ENCODE measurements around the gene GPR34.
"Not testable (repeated sequence)": the region's sequence is repeated elsewhere in the genome, so short reads cannot be mapped to it uniquely, and the experiment has no call there.

Gene GPR34, protein sequence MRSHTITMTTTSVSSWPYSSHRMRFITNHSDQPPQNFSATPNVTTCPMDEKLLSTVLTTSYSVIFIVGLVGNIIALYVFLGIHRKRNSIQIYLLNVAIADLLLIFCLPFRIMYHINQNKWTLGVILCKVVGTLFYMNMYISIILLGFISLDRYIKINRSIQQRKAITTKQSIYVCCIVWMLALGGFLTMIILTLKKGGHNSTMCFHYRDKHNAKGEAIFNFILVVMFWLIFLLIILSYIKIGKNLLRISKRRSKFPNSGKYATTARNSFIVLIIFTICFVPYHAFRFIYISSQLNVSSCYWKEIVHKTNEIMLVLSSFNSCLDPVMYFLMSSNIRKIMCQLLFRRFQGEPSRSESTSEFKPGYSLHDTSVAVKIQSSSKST

DNA sequence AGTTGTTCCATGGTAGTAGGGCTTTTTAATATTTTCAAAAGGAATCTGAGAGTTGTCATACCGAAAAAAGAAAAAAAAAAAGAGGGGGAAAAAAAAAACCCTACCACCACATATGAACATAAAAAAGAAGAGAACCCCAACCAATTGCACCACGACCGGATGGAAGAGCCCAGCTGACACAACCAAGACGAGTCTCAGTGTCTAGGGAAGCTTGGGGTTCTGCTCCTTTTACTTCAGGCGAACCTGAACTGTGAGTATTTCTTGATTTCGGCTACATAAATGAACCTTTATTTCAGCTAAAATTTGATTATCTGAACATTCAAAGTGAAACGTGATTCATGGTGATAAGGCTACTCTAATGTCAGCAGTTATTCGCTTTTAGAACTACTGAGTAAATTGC, at the start of gene GPR34:
TSS of gene GPR34 (plus strand) at position 139 of the 400 bp plus-strand sequence. CDS start 6,661 bp downstream, outside the sequence.
- DNase-seq (ENCODE audit: low spot score): no peak

DNA sequence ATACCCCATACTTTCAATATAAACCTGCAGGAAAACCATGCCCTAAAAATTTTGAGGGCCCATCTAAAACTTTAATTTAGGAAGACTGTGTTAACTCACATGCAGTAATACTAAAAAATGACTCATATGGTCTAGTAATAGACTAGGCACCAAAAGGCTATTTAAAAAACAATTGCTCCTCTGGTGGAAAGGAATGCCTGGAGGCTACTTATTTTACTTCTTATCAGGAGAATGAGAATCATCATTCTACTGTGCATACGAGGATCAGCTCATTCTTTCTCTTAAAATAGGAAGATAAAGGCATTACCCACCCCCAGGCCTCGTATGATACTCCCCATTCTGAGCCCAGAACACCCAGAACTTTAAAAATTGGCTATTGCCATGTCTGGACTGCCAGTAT, 42.6 kb upstream of the GPR34 start:
- not testable (repeated sequence) for DNase-seq (ENCODE audit: low spot score)

DNA sequence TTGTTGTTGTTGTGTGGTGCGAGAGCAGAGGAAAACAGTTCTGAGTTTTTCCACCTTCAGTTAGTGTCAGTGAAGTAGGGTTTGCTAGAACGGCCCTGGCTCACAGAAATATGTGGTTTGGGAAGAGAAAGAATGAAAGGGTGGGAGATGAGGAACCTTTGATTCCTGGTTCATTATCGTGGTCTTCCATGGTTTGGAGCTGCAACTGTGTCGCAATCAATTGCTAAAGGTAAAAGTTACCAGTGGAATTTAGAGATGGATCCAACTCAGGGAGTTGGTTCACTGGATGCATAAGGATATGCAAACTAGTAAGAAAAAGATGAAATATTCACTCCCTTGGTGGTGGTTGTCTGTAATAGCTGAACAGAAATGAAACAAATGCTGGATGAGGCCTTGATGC, 35.6 kb upstream of the GPR34 start:
- no peak for DNase-seq (ENCODE audit: low spot score)

DNA sequence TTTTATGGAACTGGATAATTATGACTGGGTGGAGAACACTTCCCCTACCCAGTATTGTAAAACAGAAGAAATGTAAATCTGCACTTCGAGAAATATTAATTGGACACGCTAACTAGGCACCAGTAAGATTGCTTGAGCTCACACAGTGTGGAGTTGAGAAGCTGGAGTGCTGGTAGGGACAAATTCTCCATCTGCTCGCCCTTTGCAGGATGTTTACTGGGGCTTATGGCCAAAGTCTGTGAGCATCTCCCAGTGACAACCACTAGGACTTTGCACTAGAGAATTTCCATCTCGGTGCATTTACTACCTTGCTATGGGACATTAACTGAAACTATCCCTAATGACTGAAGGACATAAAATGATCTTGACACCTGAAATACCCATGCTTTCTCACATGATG, 33.7 kb upstream of the GPR34 start:
- no peak for DNase-seq (ENCODE audit: low spot score)

DNA sequence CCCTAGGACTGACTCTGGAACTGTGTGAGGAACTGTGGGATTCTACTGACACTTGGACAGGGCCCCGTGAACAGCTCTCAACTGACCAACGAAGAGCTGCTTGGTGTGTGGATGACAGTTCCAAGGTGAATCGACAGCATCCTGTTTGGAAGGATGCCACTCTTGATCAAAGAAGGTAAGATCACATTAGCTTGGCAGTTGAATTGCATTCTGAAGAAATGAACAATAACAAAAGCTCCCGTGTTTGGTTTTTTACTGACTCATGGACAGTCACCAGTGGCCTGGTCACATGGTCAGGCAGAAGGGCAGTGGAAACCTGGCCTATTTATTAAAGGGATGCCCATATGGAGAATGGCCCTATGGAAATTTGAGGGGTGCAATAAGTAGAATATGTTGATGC, 33.1 kb upstream of the GPR34 start:
- no peak for DNase-seq (ENCODE audit: low spot score)

DNA sequence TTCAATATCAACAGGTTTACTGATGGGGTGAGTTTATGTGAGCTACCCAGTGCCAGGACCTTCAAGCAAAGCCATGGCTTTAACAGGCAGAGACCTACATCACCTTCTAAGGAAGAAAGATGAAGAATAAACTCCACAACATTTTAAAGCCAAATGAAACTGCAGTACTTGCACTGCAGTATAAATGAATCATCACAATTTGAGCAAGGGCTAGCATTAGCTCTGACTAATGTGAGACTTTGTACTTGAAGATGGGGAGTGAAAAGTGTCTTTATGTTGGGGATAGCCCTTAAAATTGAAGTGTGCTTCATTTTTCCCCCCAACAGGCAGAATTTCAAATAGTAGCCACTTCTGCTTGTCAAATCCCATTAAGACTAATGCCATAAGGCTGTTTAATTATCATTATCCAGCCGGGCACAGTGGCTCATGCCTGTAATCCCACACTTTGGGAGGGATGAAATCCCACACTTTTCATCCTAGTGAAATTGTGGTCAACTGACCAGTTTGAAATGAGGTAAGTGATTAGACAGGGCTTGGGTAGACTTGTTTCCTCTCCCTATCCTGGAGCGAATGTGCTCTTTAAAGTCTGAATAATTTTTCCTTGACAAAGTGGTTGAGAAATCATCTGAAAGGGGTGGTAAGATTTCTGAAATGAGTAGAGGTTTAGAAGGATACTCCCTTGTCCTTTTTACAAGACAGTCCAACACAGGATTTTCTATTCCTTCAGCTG, 27.2 kb upstream of the GPR34 start:
- DNase-seq (ENCODE audit: low spot score): no peak

DNA sequence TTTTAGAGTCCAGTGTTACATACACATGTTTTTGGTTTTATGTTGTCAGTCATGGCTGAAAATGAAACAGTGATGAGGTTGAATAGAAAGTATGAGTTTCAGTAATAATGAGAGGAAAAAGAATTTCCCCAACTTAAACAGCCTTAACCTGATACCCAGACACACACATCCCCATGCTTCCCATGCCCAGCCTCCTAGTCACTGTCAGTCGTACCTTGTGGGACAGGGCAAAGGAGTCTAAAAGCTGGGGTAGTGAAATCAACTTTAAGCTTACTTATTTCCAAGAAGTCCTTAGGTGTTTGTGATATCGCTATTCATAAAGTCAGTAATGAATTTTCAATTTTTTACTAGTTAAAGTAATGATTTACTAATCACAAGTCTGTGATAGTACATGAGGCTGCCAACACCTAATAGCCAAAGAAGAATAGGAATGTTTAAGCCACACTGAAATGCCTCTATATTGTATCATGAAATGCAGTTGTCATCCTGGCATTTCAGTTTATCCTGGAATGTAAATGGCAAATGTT, 24.3 kb upstream of the GPR34 start:
- DNase-seq (ENCODE audit: low spot score): no peak

DNA sequence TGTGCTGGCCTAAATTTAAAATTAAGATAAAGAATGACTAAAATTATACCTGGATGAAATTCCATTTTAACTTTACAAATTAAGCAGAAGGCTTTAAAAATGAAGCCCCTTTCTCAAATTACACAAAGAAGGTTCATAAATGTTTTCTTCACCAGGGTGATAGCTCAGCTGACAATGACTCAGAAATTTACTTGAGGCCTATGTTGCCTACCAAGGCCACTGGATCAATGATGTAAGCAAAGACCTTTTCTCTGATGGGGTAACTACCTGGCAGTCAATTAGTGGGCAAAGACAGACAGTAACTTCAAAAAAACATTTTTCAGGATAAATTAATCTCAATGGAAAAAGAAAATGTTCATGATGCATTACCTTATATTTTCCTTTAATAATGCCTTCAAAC, 23.9 kb upstream of the GPR34 start:
- no peak for DNase-seq (ENCODE audit: low spot score)

DNA sequence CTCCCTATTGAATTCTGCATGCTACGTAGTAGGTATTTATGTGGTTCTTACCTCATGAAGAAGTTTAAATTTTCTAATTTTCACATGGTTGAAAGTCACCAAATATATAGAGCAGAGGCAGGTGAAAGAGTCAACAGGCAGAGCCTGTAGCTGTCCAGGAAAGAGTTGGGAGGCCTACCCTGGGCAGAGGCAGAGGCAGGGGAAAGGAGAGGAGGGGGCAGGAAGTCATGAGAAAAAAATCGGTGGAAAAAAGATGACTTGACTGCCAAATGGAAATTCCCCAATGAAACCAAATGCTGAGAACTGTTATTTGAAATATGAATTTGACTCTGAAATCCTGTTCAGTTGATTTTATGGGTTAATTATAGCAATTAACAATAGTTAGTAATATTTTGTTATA, 23.1 kb upstream of the GPR34 start:
- DNase-seq (ENCODE audit: low spot score): no peak

DNA sequence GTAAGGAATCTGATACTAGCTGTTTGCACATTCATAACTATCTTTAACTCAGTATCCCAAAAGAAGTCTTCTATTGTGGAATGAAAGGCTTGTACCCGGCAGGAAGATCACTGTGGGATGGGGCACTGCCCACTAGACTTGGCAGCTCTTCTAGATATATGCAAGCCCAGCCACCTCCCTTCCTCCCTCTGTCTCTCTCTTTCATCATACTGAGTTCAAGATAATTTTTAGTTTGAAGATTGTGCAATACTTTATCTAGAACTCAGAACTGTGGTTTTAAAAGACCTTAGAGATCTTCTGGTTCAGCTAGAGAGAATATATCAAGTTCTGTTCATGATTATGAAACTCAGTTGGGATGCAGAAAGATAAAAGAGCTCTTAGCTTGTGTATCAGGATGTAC, 22.5 kb upstream of the GPR34 start:
- no peak for DNase-seq (ENCODE audit: low spot score)

DNA sequence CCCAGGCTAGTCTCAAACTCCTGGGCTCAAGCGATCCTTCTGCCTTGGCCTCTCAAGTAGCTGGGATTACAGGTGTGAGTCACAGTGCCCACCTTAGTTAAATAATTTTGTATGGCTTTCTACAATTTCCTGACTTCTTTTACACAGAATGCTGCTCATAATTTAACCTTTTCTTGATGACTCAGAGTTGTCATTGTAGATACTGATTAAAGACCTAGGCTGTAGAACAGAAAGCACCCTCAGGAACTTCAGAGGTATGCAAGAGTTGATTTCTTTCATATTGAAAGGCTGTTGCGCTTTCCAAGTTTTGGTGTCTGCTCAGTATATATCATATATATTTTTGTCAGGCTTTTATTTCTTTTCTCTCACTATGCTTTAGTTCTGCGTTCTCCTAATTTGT, 21.1 kb upstream of the GPR34 start:
- DNase-seq (ENCODE audit: low spot score): no peak

DNA sequence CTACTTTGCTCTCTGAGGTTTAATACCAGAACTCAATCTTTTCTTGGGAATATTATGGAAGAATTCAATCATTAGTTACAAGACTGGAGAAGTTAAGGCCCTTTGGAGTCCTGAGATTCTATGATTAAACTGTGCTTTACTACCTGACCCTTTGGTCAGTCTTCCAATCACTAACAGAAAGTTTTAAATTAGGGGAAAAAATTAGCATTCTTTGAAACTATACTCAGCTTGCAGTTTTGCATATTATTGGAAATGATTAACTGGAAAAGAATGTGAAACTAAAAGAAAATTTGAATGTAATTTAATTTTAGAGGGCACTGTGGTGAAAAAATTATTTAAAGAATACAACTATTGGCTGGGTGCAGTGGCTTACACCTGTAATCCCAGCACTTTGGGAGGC, 18.7 kb upstream of the GPR34 start:
- no peak for DNase-seq (ENCODE audit: low spot score)

DNA sequence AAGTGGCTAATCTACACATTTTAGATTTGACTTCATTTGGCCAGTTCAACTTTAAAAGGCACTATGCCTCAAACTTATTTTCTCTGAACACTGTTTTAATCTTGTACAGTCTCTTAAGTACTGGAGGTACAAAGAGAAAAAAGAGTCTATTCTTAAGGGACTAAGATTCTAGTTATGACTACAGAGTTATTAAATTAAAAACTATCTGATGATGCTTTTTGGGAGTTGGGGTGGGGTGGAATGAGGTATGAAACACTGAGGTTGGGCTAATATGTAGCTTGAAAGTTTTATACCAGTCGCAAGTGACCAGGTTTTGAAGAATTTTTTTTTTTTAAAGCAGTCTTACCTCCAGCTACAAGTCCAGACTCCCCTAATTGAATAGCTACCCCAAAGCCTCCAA, 17.7 kb upstream of the GPR34 start:
- DNase-seq (ENCODE audit: low spot score): no peak

DNA sequence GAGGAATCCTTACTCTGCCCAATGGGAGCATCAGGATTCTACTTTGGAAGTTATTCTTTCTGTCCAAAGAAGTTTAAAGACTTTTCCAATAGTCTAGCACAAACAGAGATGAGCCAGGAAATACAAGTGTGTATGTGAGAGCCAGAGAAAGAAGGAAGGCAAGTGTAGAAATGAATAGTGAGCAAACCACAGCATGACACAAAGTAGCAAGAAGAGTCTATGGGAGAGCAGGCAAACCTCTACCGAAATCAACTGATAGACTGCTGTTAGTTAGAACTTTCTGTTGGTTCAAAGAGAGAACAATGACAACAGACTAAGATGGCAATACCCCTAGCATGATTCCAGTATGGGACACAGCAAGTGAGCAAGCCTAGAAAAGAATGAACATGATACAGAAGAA, 16.1 kb upstream of the GPR34 start:
- DNase-seq (ENCODE audit: low spot score): no peak

DNA sequence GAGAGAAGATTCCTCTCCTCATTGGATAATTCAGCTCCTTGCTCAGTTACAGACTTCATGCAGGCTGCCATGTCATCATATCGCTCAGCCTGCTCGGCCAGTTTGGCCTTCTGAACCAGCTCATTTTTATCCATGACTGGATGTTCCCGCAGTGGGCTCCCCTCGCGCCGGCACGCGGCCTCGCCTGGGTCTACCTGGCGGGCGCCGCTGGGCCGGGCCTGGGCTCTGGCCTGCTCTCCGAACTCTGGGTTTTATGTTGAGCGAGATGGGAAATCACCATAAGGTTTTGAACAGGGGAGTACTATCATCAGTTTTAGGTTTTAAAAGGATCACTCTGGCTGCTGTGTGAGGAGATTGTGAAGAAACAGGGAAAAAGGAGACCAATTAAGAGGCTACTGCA, 12.4 kb upstream of the GPR34 start:
- not testable (repeated sequence) for DNase-seq (ENCODE audit: low spot score)

DNA sequence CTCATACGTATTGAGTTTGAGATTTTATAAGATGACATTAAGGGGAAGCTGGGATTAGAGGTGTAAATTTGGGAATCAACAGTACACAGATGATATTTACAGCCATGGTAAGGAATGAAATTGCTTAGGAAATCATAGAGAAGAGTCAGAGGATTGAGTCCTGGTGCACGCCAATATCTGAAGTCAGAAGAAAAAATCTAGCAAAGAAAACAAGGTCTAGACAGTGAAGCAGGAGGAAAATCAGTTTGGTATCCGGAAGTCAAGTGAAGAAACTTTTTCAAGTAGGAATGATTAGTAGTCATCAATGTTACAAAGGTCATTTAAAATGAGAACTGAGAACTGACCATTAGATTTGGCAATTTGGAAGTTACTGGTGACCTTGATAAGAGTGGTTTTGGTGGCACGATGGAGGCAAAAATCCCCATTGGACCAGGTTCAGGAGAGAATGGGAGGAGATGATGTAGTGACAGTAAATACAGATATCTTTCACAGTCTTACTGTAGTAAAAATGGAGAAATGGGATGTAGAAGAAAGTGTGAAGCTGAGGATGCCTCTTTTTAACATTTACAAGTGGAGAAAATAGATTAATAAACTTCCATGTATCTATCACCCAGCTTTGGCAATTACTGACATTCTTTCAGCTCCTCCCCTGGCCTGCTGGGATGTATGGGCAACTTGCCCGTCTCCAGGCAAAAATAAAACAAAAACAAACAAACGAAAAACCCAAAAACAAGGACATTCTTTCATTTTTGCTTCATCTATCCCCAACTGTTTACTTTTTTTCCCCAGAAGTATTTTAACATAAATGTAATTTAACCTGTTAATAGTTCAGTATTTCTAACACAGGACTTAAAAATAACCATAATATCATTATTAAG, 11.4 kb upstream of the GPR34 start:
- DNase-seq (ENCODE audit: low spot score): peak; percentile 17

DNA sequence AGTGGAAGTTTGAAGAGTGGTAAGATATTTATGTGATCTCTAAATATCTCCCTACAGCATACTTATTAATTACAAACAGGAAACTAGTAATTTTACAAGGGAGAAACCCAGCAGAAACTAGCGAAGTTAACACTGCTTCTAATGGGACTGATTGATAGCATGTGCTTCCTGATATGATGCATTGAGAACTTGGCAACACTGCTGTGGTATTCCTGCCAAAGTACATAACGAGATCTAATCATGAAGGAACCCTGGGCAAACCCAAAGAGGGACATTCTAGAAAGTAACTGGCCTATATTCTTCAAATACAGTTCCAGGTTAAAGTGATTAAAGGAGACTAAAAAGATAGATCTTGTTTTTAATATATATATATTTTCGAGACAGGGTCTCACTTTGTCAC, 4.6 kb upstream of the GPR34 start:
- DNase-seq (ENCODE audit: low spot score): no peak

DNA sequence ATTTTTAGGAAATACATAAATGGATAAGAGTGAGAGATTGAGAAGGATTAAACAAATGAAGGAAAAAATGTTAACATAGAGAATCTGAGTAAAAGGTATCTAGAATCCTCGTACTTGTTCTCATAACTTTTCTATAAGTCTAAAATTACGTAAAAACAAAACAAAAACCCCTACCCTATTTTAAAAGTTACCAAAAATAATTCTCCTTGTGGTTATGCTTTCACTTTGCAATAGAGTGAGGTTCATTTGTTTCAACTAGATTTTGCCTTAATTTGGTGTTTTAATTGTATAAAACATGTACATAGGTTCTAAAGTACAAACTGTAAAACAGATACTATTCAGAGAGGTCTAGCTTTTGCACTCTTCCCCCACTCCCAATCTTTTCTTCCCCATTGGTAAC, 3.8 kb upstream of the GPR34 start:
- DNase-seq (ENCODE audit: low spot score): no peak

DNA sequence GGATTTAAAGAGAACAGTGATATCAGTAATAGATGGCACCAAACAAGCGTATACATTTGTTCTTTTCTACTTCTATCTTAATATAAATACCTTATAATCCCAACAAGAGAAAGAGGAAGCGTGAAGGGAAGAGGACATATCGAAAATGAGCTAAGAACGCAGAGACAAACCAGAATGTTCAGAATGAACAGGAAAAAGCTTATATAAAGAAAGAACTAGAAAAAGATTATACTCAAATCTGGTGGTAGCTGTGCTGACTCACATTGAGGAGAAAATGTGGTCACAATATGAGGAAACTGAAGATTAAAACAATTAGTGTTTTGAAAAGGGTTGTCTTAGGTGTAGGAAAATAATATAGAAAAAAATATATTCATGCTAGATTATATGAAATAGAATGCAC, 2.0 kb upstream of the GPR34 start:
- no peak for DNase-seq (ENCODE audit: low spot score)

DNA sequence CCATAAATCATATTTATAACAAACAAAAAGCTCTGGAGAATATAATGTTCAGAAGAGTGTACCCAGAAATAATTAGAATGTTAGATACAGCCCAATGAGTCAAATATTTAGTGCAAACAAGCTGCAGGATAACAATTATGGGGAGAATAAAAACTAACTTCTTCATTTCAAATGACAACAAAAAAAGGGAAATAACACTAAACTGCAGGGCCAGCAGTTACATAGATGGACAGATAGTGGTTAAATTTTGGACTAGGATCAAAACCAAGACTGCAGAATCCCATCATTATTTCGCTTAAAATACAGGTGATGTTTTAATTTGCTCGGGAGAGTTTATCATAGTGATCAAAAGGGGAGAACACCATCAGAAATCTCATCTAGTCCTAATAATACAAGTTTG, 617 bp upstream of the GPR34 start:
- no peak for DNase-seq (ENCODE audit: low spot score)

DNA sequence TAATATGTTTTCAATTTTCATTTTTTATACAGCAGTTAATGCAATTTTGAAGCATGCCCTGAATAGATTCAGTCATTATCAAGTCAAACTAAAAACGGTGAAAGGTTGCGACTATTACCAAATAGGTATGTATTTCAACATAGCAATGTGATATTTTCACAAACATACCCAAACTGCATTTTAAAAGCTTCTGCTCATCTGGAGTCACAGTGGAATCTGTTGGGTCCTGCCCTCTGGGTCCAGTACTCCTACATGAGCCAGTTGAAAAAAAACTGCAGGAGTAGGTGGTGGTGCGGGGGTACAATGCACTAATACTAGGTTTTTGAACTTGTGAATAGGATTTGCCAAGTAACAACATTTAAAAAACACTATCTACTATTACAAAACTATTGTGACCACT, 938 bp downstream of the GPR34 start:
- no peak for DNase-seq (ENCODE audit: low spot score)

DNA sequence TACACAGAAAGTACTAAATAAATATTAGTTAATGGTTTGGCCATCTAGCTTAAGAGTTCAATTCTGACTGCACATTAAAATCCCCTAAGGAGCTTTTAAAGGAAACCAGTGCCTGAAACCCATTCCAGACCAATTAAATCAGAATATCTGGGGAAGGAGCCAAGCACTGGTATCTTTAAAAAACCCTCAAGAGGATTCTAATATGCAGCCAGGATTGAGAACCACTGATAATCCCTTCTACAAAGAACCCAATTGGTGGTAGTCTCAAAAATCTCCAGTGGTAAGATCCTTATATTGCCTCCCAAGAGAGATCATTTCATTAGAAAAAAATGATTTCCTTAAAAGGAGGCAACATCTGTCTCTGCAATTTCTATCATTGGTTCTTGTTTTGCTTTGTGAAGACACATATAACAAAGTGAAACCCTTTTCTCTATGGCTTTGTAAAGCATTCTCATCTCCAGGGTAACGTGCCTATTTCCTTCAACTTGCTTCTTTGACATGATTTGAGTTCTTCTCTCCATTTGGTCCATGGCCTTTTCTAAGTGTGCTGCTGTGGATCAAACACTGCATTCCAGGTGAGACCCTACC, 3.5 kb downstream of the GPR34 start:
- no peak for DNase-seq (ENCODE audit: low spot score)

Measured in AG08396 (cell line).